Measurements from ENCODE around the gene ALDH1A2.
"Not testable (repeated sequence)": the region's sequence is repeated elsewhere in the genome, so short reads cannot be mapped to it uniquely, and the experiment has no call there.

The ALDH1A2 gene

DNA sequence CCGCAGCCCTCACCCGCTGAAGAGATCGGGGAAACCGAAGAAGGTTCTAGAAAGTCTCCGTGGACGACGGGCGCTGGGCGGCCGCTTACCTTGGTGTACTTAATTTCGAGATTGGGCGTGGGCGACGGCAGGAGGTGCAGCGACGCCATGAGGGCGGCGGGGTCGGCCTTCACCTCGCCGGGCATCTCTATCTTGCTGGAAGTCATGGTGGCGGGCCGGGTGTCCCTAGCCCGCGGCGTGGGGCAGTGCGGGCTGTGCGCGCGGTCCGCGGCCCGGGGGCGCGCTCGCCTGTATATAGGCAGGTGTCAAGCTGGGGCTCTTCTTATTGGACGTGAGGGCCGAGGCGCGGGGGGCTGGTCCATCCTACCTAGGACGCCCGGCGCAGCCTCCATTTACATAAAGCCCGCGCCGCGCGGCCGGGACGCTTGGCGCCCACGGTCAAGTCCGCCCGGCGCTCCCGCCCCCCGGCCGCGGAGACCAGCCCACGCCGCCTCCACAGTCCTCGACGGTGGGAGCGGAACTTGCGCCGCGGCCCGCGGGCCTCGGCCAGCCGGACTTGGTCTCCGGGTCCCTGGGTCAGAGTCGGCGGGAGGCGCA, at the start of gene ALDH1A2:
Gene ALDH1A2 (minus strand): TSS at position 267 of the 597 bp plus-strand sequence. CDS start 61 bp downstream, at position 206.
- no peak for DNase-seq (ENCODE audit: low read depth)

GRCh38 chr15:58114812-58115211, 49.3 kb upstream of the ALDH1A2 start:
- no peak for DNase-seq (ENCODE audit: low read depth)

GRCh38 chr15:58114388-58114787, 48.9 kb upstream of the ALDH1A2 start:
- no peak for DNase-seq (ENCODE audit: low read depth)

- not testable (repeated sequence) for DNase-seq (ENCODE audit: low read depth)
Observed at GRCh38 chr15:58113358-58113757, 47.8 kb upstream of the ALDH1A2 start.

GRCh38 chr15:58111718-58112104, 46.2 kb upstream of the ALDH1A2 start:
- DNase-seq (ENCODE audit: low read depth): no peak

- no peak for DNase-seq (ENCODE audit: low read depth)
Observed at GRCh38 chr15:58110999-58111717, 45.6 kb upstream of the ALDH1A2 start.

DNA sequence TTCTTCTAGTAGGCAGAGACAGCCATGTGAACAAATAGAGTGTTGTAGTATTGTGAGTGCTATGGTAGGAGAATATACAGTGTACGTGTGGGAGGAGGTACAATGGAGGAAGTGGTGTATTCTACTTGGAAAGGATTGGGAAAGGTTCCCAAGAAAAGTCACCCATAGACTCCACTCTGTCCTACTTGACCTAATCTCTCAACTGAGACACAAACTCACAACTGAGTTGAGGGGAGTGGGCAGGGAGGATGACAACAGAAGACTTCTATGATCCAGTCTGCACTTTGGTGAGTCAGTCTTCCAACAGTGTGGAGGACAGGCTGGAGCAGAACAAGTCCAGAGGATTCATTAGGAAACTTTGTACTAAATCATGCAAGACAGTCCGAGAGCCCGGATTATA, 43.9 kb upstream of the ALDH1A2 start:
- DNase-seq (ENCODE audit: low read depth): no peak

DNA sequence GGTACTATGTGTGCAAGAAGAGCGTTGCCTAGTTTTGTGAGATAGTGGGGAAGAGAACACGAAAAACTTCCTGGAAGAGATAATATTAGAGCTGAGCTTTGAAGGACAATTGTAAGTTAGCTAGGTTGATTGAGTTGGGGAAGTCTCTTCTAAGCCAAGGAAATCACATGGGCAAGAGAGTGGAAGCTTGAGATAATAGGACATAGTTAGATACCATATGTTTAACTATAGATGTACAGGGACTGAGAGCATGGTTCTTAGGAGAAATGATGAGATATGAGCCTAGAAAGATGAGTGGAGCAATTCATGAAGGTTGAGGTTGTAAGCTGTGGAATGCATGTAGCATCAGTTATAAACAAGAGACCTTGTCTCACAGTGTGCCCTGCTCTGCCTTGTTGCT, 42.6 kb upstream of the ALDH1A2 start:
- no peak for DNase-seq (ENCODE audit: low read depth)

DNA sequence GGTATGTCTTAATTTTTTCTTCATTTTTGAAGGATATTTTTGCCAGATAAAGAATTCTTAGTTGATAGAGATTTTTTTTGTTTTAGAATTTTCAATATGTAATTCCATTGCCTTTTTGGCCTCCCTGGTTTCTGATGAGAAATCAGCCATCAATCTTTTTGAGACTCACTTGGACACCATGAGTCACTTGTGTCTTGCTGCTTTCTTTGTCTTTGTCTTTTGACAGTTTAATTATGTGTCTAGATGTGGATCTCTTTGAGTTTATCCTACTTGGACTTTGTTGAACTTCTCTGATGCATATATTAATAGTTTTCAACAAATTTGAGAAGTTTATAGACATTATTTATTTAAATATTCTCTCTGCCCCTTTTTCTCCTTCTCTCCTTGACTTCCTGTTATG, 38.0 kb upstream of the ALDH1A2 start:
- DNase-seq (ENCODE audit: low read depth): no peak

DNA sequence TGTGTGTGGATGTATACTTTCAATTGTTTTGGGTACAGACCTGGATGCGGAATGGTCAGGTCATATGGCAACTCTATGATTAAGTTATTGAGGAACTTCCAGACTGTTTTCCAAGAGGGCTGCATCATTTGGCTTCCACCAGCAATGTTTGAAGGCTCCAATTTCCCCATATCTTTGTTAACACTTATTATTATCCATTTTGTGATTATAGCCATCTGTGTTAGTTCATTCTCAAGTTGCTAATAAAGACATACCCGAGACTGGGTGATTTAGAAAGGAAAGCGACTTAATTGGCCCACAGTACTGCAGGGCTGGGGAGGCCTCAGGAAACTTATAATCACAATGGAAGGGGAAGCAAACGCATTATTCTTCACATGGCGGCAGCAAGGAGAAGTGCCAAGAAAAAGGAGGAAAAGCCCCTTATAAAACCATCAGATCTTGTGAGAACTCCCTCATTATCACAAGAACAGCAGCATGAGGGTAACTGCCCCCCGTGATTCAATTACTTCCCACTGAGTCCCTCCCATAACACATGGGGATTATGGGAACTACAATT, 31.1 kb upstream of the ALDH1A2 start:
- DNase-seq (ENCODE audit: low read depth): no peak

GRCh38 chr15:58095415-58095814, 29.9 kb upstream of the ALDH1A2 start:
- no peak for DNase-seq (ENCODE audit: low read depth)

DNA sequence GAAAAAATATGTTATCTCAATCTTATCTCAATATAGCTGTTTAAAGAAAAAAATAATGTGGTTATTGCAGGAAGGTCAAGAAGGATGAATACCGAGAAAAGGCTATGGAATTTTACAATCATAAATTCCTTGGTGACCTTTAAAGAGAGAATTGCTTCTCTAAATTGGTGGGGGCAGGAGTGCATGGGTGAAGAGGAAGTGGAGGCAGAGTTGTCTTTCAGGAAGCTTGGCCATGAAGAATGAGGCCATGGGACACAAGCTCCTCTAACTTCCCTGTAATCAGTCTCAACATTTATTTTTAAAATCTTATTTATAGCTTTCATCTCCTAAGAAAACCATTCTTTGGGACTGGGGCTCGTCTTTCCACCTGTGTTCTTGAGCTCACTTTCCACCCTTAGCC, 22.4 kb upstream of the ALDH1A2 start:
- DNase-seq (ENCODE audit: low read depth): no peak

GRCh38 chr15:58086491-58086890, 21.0 kb upstream of the ALDH1A2 start:
- peak; percentile 29 for DNase-seq (ENCODE audit: low read depth)

GRCh38 chr15:58083526-58083925, 18.0 kb upstream of the ALDH1A2 start:
- no peak for DNase-seq (ENCODE audit: low read depth)

DNA sequence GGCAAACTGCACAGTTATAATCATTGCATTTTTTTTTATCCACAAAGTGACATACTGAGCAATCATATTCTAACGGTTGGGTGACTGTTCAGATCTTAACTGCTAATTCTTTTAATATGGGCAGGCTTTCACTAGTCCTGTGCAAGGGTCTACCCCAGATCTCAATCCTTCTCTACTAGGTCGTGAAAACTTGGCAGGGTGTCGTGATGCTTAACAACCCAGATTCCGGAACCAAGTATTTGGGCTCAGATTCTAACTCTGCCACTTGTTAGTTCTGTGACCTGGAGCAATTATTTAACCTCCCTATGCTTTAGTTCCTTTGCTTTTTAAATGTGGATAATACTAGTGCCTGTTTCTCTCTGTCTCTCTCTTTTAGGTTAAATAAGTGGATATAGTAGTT, 16.4 kb upstream of the ALDH1A2 start:
- no peak for DNase-seq (ENCODE audit: low read depth)

DNA sequence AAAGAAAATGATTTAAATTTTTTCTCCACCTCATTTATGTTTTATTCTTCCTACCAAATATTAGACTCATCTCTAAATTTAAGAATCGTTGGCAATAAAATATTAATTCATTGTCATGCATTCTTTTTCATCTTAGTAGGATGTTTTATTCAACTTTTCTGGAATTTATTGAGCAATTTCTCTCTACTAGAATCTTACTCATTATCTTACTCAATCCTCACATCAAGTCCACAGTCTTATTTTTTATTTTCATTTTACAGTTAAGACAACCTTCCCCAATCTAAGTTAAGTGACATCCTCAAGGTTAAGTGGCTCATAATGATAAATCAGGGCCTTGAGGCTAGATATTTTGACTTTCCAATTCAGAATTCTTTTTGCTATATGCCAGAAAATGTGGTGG, 15.9 kb upstream of the ALDH1A2 start:
- peak; percentile 25 for DNase-seq (ENCODE audit: low read depth)

DNA sequence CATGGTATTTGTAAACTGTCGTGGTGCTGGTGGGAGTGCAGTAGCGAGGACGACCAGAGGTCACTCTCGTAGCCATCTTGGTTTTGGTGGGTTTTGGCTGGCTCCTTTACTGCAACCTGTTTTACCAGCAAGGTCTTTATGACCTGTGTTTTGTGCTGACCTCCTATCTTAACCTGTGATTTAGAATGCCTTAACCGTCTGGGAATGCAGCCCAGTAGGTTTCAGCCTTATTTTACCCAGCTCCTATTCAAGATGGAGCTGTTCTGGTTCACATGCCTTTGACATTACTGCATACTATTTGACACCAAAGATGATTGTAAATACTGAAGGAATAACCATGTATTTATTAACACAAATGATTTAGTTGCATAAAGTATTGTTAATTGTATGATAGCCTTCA, 15.4 kb upstream of the ALDH1A2 start:
- DNase-seq (ENCODE audit: low read depth): not testable (repeated sequence)

GRCh38 chr15:58080398-58080797, 14.9 kb upstream of the ALDH1A2 start:
- DNase-seq (ENCODE audit: low read depth): no peak

- no peak for DNase-seq (ENCODE audit: low read depth)
Observed at GRCh38 chr15:58078591-58078990, 13.1 kb upstream of the ALDH1A2 start.

DNA sequence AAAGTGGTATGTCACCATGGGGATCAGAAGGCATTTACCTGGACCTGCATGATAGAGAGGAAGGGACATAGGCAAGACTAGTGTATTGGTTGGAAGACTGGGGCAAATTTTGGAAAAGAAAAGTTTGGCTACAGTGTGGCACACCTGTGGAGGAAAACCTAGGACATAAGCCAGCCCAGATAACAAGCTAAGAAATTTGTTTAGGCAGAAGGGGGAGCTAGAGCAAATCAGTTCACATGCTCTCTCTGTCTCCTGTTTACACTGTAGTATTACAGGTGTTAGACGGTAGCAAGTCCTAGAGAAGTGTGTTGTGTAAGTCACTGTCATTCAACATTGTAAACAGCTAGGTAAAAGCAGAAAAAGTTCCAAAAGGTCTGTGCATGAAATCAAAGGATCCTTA, 11.9 kb upstream of the ALDH1A2 start:
- DNase-seq (ENCODE audit: low read depth): no peak

- no peak for DNase-seq (ENCODE audit: low read depth)
Observed at GRCh38 chr15:58074452-58074851, 8.9 kb upstream of the ALDH1A2 start.

GRCh38 chr15:58070801-58071418, 5.4 kb upstream of the ALDH1A2 start:
- no peak for DNase-seq (ENCODE audit: low read depth)

- DNase-seq (ENCODE audit: low read depth): no peak
Observed at GRCh38 chr15:58069008-58069407, 3.5 kb upstream of the ALDH1A2 start.
